Gastroesophageal sphincter (tissue), 3 donors: ENCODE results near the gene ASTE1.

ENCODE experiments used
- EP300 ChIP-seq: sonication (generic); formaldehyde crosslinking; IDR thresholded peaks from one replicate; pipeline ENCODE4 v1.6.1; 2017; ENCODE audit warnings: antibody characterized with exemption, mild to moderate bottlenecking
- POLR2A ChIP-seq, 2 donors: fragments of 450-650 bp; IDR thresholded peaks; one replicate each; pipeline ENCODE4 v1.6.1; 2017; ENCODE audit warnings: antibody characterized with exemption in 2 of 2, mild to moderate bottlenecking in 2 of 2, moderate library complexity in 1 of 2
- POLR2AphosphoS5 ChIP-seq: sonication (generic); formaldehyde crosslinking; IDR thresholded peaks from one replicate; pipeline ENCODE4 v1.6.1; 2017; ENCODE audit warnings: antibody characterized with exemption
- TF ChIP-seq, protein P1 (sequence below), 4 experiments: fragments of 200-600 bp in 2 of 4; fragments of 450-650 bp in 2 of 4; sonication (generic) in 1 of 4; IDR thresholded peaks; one replicate each; pipeline ENCODE4 v1.5.1; 2017 to 2019; ENCODE audit warnings: antibody characterized with exemption in 4 of 4, mild to moderate bottlenecking in 2 of 4, moderate library complexity in 2 of 4

DNA sequence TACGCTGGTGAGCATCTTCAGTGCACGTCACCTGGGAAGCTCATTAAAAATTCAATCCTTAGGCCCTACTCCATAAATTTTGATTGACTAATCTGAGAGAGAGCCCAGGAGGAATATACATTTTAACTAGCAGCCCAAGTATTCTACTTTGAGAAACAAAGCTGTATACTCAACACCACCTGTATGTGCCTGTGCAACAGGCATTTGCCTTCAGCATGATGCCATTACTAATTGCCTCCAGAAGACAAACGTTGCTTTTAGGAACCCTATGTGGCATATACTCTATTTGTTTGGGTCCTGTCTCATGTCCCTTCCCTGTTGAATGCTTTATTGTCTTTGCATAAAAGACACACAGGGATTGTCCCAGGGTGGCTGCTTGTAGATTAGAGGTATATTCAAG, 7.7 kb downstream of the ASTE1 start:
- TF ChIP-seq, protein P1, sequence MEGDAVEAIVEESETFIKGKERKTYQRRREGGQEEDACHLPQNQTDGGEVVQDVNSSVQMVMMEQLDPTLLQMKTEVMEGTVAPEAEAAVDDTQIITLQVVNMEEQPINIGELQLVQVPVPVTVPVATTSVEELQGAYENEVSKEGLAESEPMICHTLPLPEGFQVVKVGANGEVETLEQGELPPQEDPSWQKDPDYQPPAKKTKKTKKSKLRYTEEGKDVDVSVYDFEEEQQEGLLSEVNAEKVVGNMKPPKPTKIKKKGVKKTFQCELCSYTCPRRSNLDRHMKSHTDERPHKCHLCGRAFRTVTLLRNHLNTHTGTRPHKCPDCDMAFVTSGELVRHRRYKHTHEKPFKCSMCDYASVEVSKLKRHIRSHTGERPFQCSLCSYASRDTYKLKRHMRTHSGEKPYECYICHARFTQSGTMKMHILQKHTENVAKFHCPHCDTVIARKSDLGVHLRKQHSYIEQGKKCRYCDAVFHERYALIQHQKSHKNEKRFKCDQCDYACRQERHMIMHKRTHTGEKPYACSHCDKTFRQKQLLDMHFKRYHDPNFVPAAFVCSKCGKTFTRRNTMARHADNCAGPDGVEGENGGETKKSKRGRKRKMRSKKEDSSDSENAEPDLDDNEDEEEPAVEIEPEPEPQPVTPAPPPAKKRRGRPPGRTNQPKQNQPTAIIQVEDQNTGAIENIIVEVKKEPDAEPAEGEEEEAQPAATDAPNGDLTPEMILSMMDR (IDR thresholded peaks at IDR 0.05) = no peak
- no peak for TF ChIP-seq POLR2AphosphoS5
- no peak for TF ChIP-seq POLR2A (IDR thresholded peaks at IDR 0.05)
- TF ChIP-seq EP300 = no peak
